Large intestine (tissue), 3 donors: Measurements from ENCODE around the gene CDRT15L2. TPM values are rescaled to one million over a fixed set of nuclear protein-coding genes. Genes with fewer than 3 reads are reported as not detected.
A peak's percentile ranks its signal among the peaks of the same experiment; 100 is the strongest.
"Not testable (repeated sequence)": the region's sequence is repeated elsewhere in the genome, so short reads cannot be mapped to it uniquely, and the experiment has no call there.

Source experiments
- DNase-seq, 2 donors: peaks; one replicate each; pipeline versions ENCODE4 v3.0.0 to v3.0.0-alpha.2; 2013
- H3K27ac ChIP-seq: one replicate; pipeline ENCODE4 v1.5.1; 2013; ENCODE audit warnings: low read length
- H3K27me3 ChIP-seq: 2 replicates; pipeline ENCODE4 v1.6.1; 2013; ENCODE audit warnings: low read length; ENCODE audit not compliant: control insufficient read depth, insufficient read depth
- H3K36me3 ChIP-seq: 2 replicates; pipeline ENCODE4 v1.6.1; 2013; ENCODE audit warnings: low read length; ENCODE audit not compliant: control insufficient read depth, insufficient read depth
- H3K4me1 ChIP-seq: one replicate; pipeline ENCODE4 v1.6.1; 2013; ENCODE audit warnings: low read length; ENCODE audit not compliant: control insufficient read depth, insufficient read depth
- H3K4me3 ChIP-seq: one replicate; pipeline ENCODE4 v1.5.1; 2013; ENCODE audit warnings: low read length
- H3K9me3 ChIP-seq: one replicate; pipeline ENCODE4 v1.6.1; 2013; ENCODE audit warnings: mild to moderate bottlenecking, low read depth, low read length, moderate library complexity; ENCODE audit not compliant: control insufficient read depth
- WGBS: methylation state at CpG from one replicate; pipeline ENCODE4 v1.1.5; 2013; ENCODE audit warnings: low lambda C conversion rate; ENCODE audit not compliant: insufficient coverage; 5-methylcytosine and 5-hydroxymethylcytosine counted together
- polyA plus RNA-seq: library from polyadenylated mRNA; unstranded; fragments of 120-200 nt; gene quantifications from one replicate; pipeline ENCODE4 v1.2.1, GENCODE V29; 2013

The CDRT15L2 gene
- polyA plus RNA-seq, 1 donor: not detected

GRCh38 chr17:20554728-20555127 is 24.8 kb upstream of the CDRT15L2 start:
- DNase-seq, H3K27me3 ChIP-seq, H3K4me1 ChIP-seq, H3K4me3 ChIP-seq, H3K27ac ChIP-seq, H3K36me3 ChIP-seq, H3K9me3 ChIP-seq: not testable (repeated sequence)
- no CpG with 5 or more reads among the region's 4 CpGs for WGBS

- H3K36me3 ChIP-seq, DNase-seq, H3K4me3 ChIP-seq, H3K27ac ChIP-seq, H3K4me1 ChIP-seq, H3K27me3 ChIP-seq, H3K9me3 ChIP-seq: not testable (repeated sequence)
- no CpG with 5 or more reads among the region's 20 CpGs for WGBS
These were observed 24.2 kb upstream of the CDRT15L2 start for GRCh38 chr17:20555135-20556010.

GRCh38 chr17:20558096-20558495 is 21.4 kb upstream of the CDRT15L2 start:
- not testable (repeated sequence) for H3K27ac ChIP-seq, H3K4me1 ChIP-seq, H3K4me3 ChIP-seq, H3K27me3 ChIP-seq, H3K9me3 ChIP-seq, H3K36me3 ChIP-seq, DNase-seq
- WGBS: no CpG with 5 or more reads among the region's 5 CpGs

GRCh38 chr17:20559018-20559417 is 20.5 kb upstream of the CDRT15L2 start:
- no CpG with 5 or more reads among the region's 9 CpGs for WGBS
- H3K9me3 ChIP-seq, DNase-seq, H3K4me3 ChIP-seq, H3K4me1 ChIP-seq, H3K27me3 ChIP-seq, H3K36me3 ChIP-seq, H3K27ac ChIP-seq: not testable (repeated sequence)

- no peak for DNase-seq
- no peak overlapping the region for H3K27ac ChIP-seq
- no peak overlapping the region for H3K4me3 ChIP-seq
- no peaks in the 10 kb centered on the region for H3K36me3 ChIP-seq
- H3K27me3 ChIP-seq: no peaks in the 10 kb centered on the region
- H3K4me1 ChIP-seq: no peaks in the 10 kb centered on the region
- H3K9me3 ChIP-seq: no peaks in the 10 kb centered on the region
- no CpG with 5 or more reads among the region's 3 CpGs for WGBS
These were observed 16.9 kb upstream of the CDRT15L2 start for GRCh38 chr17:20562587-20562986.

GRCh38 chr17:20565245-20565644 is 14.3 kb upstream of the CDRT15L2 start:
- not testable (repeated sequence) for H3K4me1 ChIP-seq, H3K9me3 ChIP-seq, H3K4me3 ChIP-seq, H3K36me3 ChIP-seq, H3K27ac ChIP-seq, DNase-seq, H3K27me3 ChIP-seq
- WGBS: no CpG with 5 or more reads among the region's 5 CpGs

- peak; percentile 22 to 61 for DNase-seq
- Histone ChIP-seq H3K4me1 (no peaks in the 10 kb centered on the region), H3K27me3 (no peaks in the 10 kb centered on the region), H3K4me3 (no peak overlapping the region), H3K27ac (no peak overlapping the region), H3K9me3 (no peaks in the 10 kb centered on the region), H3K36me3 (no peaks in the 10 kb centered on the region)
- WGBS: no CpG with 5 or more reads among the region's 5 CpGs
These were observed 13.8 kb upstream of the CDRT15L2 start for GRCh38 chr17:20565711-20566110.

GRCh38 chr17:20566736-20567135 is 12.8 kb upstream of the CDRT15L2 start:
- H3K27ac ChIP-seq, H3K36me3 ChIP-seq, H3K4me3 ChIP-seq, H3K4me1 ChIP-seq, H3K27me3 ChIP-seq, H3K9me3 ChIP-seq, DNase-seq: not testable (repeated sequence)
- WGBS: no CpG with 5 or more reads among the region's 12 CpGs

GRCh38 chr17:20567421-20567820 is 12.1 kb upstream of the CDRT15L2 start:
- not testable (repeated sequence) for H3K36me3 ChIP-seq, H3K27me3 ChIP-seq, H3K9me3 ChIP-seq, H3K4me3 ChIP-seq, H3K4me1 ChIP-seq, H3K27ac ChIP-seq, DNase-seq
- WGBS: no CpG with 5 or more reads among the region's 6 CpGs

GRCh38 chr17:20568604-20569003 is 10.9 kb upstream of the CDRT15L2 start:
- not testable (repeated sequence) for DNase-seq, H3K27me3 ChIP-seq, H3K4me1 ChIP-seq, H3K9me3 ChIP-seq, H3K36me3 ChIP-seq, H3K27ac ChIP-seq, H3K4me3 ChIP-seq
- WGBS: 80% methylated on average over 1 of the region's 8 CpGs

GRCh38 chr17:20571653-20572052 is 7.9 kb upstream of the CDRT15L2 start:
- not testable (repeated sequence) for H3K4me1 ChIP-seq, H3K4me3 ChIP-seq, H3K27ac ChIP-seq, H3K9me3 ChIP-seq, H3K27me3 ChIP-seq, H3K36me3 ChIP-seq, DNase-seq
- WGBS: no CpG with 5 or more reads among the region's 13 CpGs
